ENCODE data around the gene SLC15A3.

DNA sequence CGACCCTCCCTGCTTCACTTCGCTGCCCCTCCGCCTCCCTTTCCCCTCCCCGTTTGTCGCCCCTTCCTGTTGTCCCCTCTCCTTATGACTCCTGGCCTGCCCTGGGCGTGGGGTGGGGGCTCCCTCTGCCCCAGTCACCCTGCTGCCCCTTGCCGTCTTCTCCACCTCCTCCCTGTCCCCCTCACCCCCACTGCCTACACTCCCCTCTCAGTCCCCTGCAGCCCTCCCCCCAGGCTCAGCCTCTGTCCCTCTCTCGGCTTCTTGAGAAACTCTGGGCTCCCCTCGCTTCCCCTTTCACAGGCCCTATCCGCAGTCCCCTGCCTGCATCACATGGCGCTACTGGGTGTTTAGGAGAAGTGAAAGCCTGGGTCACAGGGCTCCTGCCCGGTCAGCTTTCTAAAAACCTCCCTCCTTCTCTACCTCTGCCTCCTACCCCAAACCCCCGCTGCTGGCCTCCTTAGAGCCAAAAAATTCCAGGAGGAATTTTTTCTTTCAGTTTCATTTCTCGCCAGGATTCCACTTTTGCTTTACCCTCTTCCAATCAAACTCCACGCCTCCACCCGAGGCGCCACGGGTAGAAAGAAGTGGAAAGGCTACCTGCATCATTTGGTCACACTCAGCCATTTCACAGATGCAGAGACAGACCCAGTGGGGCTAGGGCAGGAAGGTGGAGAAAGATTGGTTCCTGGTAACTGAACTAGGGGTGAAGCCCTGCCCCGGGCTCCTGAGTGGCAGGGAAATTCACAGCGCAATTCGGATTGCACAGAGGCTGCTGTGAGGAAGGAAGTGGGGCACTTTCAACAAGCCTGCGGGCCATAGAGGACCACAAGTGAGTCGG is at the start of gene SLC15A3:
- TF ChIP-seq CTCF (IDR thresholded peaks at IDR 0.05) (no peak), POLR2AphosphoS5 (IDR thresholded peaks at IDR 0.05) (peak; percentile 29 to 48), POLR2A (IDR thresholded peaks at IDR 0.05; ENCODE audit: low read depth) (no peak)

All from esophagus muscularis mucosa (tissue), 3 donors.